AG09309 (cell line): ENCODE results near the gene SRD5A3.

Experiments used
- DNase-seq: peaks from one replicate; pipeline ENCODE4 v3.0.0-alpha.2; 2010; ENCODE audit warnings: low read depth
- H3K4me3 ChIP-seq: 2 replicates; pipeline ENCODE4 v1.5.1; 2011; ENCODE audit warnings: mild to moderate bottlenecking, low read depth, low read length, moderate library complexity; ENCODE audit not compliant: control insufficient read depth
- TF ChIP-seq, protein P1 (sequence below): IDR thresholded peaks from 2 replicates; pipeline ENCODE4 v1.5.1; 2011; ENCODE audit warnings: mild to moderate bottlenecking, low read depth, low read length, inconsistent platforms; ENCODE audit not compliant: insufficient read depth, control insufficient read depth; ENCODE audit errors: missing control alignments

Gene SRD5A3

DNA sequence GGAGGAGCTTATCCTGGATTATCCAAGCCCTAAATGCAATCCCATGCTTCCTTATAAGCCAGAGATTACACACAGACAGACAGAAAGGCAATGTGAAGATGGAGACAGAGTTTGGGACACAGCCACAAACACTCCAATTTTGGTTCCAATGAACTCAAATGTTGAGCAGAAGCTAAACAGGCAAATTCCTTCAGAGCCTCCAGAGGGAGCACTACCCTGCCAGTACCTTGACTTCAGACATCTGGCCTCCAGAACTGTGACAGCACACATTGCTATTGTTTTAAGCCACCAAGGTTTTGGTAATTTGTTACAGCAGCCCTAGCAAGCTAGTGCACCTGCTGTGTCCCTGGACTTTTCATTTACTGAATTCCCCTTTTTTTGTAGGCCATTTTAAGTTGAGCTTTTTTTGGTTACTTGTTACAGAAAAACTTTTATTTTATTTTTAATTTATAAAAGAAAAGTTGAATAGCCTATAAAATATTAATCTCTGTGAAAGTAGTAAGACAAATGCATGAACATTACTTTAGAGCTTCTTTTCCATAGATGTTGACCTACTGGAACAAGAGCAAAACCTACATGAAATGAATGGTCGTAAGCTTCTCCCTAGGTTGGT, 33.4 kb upstream of the SRD5A3 start:
- no peak overlapping the region for H3K4me3 ChIP-seq
- peak; percentile 31 for DNase-seq
- TF ChIP-seq, protein P1, sequence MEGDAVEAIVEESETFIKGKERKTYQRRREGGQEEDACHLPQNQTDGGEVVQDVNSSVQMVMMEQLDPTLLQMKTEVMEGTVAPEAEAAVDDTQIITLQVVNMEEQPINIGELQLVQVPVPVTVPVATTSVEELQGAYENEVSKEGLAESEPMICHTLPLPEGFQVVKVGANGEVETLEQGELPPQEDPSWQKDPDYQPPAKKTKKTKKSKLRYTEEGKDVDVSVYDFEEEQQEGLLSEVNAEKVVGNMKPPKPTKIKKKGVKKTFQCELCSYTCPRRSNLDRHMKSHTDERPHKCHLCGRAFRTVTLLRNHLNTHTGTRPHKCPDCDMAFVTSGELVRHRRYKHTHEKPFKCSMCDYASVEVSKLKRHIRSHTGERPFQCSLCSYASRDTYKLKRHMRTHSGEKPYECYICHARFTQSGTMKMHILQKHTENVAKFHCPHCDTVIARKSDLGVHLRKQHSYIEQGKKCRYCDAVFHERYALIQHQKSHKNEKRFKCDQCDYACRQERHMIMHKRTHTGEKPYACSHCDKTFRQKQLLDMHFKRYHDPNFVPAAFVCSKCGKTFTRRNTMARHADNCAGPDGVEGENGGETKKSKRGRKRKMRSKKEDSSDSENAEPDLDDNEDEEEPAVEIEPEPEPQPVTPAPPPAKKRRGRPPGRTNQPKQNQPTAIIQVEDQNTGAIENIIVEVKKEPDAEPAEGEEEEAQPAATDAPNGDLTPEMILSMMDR: peak; percentile 86

DNA sequence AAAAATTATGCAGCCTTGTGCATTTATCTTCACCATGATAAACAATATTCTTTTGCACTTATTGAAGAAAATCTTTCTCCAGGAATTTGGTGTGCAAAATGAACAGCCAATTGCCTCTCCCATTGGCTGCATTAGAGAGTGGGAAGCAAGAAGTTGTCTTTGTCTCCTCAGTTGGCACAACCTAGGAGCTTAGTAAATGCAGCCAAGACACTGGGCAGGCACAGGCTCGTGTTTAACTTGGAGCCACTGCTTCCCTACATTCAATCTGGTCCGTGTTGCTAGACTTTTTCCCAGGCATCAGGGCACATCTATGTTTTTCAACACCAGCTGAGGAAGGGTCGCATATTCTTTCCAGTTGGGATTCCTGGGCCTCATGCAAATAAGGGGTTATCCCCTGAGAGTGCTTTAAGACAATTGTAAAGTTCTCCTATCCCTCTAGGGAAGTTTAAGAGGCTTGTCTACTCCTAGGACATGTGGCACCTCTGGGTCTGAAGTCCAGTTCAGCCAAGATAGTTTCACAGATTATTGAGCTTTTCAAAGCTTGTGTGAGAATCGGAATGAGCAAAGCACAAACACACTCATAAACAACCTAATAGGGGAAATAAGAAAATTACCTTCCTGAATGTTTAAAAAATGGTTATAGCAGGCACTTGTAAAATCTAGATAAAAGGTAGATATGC, 31.8 kb upstream of the SRD5A3 start:
- TF ChIP-seq, protein P1: no peak
- DNase-seq: no peak
- no peak overlapping the region for H3K4me3 ChIP-seq

DNA sequence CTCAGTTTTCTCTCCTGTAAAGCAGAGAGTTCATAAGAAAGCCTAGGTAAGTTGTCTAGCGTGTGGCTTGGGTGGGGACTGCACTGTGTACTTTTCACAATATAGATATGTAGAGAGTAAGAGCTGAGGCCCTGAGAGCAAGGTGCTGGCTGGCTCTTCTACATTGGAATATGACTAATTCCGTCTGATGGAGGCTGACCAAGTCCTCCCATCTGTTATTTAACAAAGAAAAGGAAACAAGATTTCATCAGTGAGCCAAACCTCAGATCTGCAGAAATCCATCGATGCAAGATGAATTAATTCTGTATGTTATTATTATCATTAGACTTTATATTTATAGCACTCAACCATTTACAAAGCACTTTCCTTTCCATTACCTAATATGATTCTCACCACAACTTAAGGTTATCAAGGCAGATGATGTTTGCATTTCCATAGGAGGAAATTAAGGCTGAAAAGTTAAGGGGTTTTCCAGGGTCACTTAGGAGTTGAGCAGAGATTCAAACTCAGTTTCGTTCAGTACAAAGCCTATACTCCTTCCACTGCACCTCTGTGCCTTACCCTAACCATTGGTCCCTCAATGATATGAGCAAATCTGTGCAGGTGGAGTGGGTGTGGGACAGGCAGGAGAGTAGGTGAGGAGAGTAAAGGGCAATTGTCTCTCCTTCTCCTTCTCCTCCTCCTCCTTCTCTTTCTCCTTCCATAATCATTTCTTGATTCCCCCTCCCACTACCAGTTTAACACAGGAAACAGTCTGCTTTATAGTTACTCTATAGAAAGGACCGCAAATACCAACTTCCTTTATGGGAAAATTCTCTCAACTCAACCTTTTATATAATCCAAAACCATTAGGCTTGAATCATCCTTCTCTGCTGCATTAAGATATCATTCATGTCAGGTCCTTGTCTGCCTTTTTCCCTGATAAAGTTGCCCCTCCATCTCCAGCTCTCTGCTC, 27.6 kb upstream of the SRD5A3 start:
- no peak for DNase-seq
- H3K4me3 ChIP-seq: no peak overlapping the region
- TF ChIP-seq, protein P1: no peak

DNA sequence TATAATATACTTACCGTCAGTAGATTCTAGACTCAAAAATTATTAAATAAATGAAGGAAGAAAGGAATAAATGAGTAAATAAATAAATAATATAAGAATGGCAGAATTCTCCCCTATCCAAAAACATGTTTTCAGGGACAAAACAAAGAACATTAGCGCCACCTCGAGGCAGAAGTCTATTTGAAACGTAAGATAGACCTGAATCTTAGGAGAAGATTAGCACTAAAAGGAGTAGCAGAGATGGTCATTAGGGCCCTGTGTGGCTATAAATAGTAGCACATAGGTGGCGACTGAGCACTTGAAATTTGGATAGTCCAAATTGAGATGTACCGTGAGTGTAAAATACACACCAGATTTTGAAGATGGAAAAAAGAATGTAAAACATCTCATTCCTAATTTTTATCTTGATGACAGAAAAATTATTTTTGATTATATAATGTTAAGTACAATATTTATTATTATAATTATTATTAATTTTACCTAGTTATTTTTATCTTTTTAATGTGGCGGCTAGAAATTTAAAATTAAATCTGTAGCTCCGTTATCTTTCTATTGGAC, 24.3 kb upstream of the SRD5A3 start:
- no peak overlapping the region for H3K4me3 ChIP-seq
- peak; percentile 55 for DNase-seq
- TF ChIP-seq, protein P1: peak; percentile 49

DNA sequence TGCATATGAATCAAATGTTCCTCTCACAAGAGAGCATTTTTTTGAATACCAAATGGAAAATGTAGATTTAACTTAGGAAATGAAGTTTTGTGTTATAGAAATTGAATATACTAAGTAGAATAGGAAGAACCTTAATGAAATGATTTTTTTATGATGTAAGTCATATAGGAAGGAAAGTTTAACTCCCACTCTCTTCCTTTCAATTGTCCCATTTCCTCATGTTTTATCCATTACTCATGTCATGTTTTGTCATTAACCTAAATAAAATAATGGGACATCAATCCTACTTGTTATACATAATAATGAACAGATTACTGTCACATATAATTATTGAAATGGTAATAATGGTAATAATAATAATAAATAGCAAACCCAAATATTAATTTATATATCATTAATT, 22.7 kb upstream of the SRD5A3 start:
- H3K4me3 ChIP-seq: no peak overlapping the region
- no peak for DNase-seq
- TF ChIP-seq, protein P1: no peak

DNA sequence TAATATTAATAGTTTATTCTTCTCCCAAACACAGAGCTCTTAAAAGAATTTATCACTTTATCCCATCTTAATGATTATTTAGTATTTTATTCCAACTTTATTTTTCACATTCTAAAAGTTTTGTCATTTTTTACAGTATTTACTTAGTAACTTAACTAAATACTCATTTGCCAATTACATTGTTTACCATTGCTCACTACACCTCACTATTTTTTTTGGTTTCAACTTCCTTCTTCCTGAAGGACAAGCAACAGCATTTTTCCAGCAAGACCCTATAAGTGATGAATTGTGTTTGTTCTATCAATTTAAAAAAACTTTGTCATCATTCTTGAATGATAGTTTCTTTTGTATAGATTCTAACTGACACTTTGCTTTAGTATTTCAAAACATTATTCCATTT, 19.4 kb upstream of the SRD5A3 start:
- H3K4me3 ChIP-seq: no peak overlapping the region
- TF ChIP-seq, protein P1: no peak
- no peak for DNase-seq
